WI38 (cell line): ENCODE measurements around the gene PCNT.

Experiments used
- H3K4me3 ChIP-seq: 2 replicates; pipeline ENCODE4 v1.5.1; 2011; ENCODE audit warnings: low read depth, mild to moderate bottlenecking, control low read depth, low read length
- CTCF ChIP-seq: IDR thresholded peaks from 2 replicates; pipeline ENCODE4 v1.5.1; 2012; ENCODE audit warnings: low read depth, mild to moderate bottlenecking, control low read depth, low read length

Gene PCNT

GRCh38 chr21:46482846-46483231 is 158.9 kb downstream of the PCNT start:
- no peak for TF ChIP-seq CTCF
- H3K4me3 ChIP-seq = no peak overlapping the region

GRCh38 chr21:46483300-46484295 is 159.6 kb downstream of the PCNT start:
- H3K4me3 ChIP-seq = no peak overlapping the region
- no peak for TF ChIP-seq CTCF

GRCh38 chr21:46486481-46487126 is 162.6 kb downstream of the PCNT start:
- TF ChIP-seq CTCF = no peak

GRCh38 chr21:46489162-46489663 is 165.3 kb downstream of the PCNT start:
- TF ChIP-seq CTCF = no peak

More at GRCh38 chr21:46486481-46487126, 162.6 kb downstream of the PCNT start:
- H3K4me3 ChIP-seq = no peak overlapping the region

DNA sequence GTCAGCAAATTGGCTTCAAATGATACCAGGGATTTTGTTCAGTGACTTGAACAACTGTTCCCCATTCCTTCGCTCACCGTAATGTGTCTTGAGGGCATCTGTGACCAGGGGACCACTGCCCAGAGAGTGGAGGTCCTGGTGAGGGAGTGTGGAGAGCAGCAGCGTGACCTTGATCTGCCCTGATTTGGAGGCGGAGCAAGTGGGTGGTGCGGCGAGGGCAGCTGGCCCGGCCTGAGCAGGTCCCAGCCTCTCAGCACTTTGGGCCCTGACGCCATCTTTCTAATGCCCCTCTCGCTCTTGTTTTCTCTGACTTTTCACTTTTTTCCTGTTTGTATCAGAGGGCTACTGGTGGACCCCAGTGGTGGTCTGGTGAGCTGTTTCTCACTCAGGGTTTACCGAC is 165.8 kb downstream of the PCNT start:
- no peak for TF ChIP-seq CTCF
- no peak overlapping the region for H3K4me3 ChIP-seq

More at GRCh38 chr21:46489162-46489663, 165.3 kb downstream of the PCNT start:
- H3K4me3 ChIP-seq = no peak overlapping the region

DNA sequence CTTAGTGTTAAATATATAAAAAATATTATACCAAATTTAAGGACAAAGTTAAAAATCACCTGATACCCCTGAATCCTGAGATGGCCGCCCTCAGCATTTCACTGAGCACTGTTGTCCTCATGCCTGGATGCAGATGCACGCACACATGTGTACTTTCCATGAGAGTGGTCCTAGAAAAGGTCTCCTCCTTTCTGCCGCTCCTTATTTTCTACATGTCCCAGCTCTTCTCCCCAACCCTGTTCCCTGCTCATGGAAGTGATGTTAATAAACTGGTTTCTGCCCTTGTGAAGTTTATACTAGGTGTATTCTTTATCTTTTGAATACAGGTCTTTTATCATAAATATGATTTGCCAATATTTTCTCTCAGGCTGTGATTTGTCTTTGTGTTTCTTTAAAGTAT is 167.6 kb downstream of the PCNT start:
- no peak overlapping the region for H3K4me3 ChIP-seq
- no peak for TF ChIP-seq CTCF

- TF ChIP-seq CTCF = no peak
- no peak overlapping the region for H3K4me3 ChIP-seq
Measured at GRCh38 chr21:46492851-46493250, 168.9 kb downstream of the PCNT start.
